ENCODE results near the gene WSB1. TPM values are rescaled to one million over a fixed set of nuclear protein-coding genes. Genes with fewer than 3 reads are reported as not detected.

WSB1 gene
- total RNA-seq, 3 donors from 2014 or later, result 65.9 to 76.9 (median 73.2) TPM

DNA sequence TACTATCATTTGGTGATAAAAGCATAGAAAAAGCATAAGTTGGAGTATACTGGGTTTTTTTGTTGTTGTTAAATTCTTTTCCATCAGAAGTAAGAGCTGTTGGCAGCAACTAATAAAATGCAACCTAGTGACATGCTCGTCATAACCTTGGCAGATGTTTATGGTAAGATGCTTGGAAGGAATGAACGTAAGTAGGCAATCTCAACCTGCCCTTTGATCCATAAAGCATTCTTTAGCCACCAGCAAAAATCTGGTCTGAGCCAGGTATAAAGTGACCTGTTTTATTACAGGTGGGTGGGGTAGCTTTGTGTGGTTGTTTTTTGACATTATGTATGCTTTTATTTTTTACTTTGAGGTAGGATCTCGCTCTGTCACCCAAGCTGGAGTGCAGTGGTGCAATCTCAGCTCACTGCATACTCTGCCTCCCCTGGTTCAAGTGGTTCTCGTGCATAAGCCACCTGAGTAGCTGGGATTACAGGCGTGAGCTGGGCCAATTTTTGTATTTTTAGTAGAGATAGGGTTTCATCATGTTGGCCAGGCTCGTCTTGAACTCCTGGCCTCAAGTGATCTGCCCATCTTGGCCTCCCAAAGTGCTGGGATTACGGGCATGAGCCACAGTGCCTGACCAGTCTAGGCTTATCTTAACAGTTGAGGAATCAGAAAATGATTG lies 22.0 kb downstream of the WSB1 start:
- ATAC-seq (no peak), DNase-seq (no peak)
- Mint-ChIP-seq H3K36me3 (ENCODE audit: insufficient read depth) (peaks cover 35% of the 10 kb centered on the region), H3K27me3 (ENCODE audit: low read depth) (no peaks in the 10 kb centered on the region), H3K4me3 (no peak overlapping the region), H3K9me3 (no peaks in the 10 kb centered on the region), H3K4me1 (ENCODE audit: low read depth) (no peaks in the 10 kb centered on the region)

- no peaks in the 10 kb centered on the region for H3K4me1 Mint-ChIP-seq (ENCODE audit: low read depth)
- H3K27me3 Mint-ChIP-seq (ENCODE audit: low read depth), result no peaks in the 10 kb centered on the region
- ATAC-seq (no peak), DNase-seq (no peak)
- no peak overlapping the region for H3K4me3 Mint-ChIP-seq
- peaks cover 21% of the 10 kb centered on the region for H3K36me3 Mint-ChIP-seq (ENCODE audit: insufficient read depth)
- H3K9me3 Mint-ChIP-seq, result no peaks in the 10 kb centered on the region
Measured at GRCh38 chr17:27318228-27318627, 24.3 kb downstream of the WSB1 start.

- DNase-seq (no peak), ATAC-seq (no peak)
- Mint-ChIP-seq H3K9me3 (no peaks in the 10 kb centered on the region), H3K4me1 (ENCODE audit: low read depth) (no peaks in the 10 kb centered on the region), H3K36me3 (ENCODE audit: insufficient read depth) (peaks cover 19% of the 10 kb centered on the region), H3K4me3 (no peak overlapping the region), H3K27me3 (ENCODE audit: low read depth) (no peaks in the 10 kb centered on the region)
Measured at GRCh38 chr17:27318633-27319032, 24.7 kb downstream of the WSB1 start.

GRCh38 chr17:27319541-27320221 lies 25.8 kb downstream of the WSB1 start:
- DNase-seq, result no peak
- H3K4me3 Mint-ChIP-seq, result no peak overlapping the region
- no peaks in the 10 kb centered on the region for H3K27me3 Mint-ChIP-seq (ENCODE audit: low read depth)
- no peaks in the 10 kb centered on the region for H3K4me1 Mint-ChIP-seq (ENCODE audit: low read depth)
- H3K9me3 Mint-ChIP-seq, result no peaks in the 10 kb centered on the region
- ATAC-seq, result no peak
- H3K36me3 Mint-ChIP-seq (ENCODE audit: insufficient read depth), result peaks cover 16% of the 10 kb centered on the region

GRCh38 chr17:27320222-27320560 lies 26.3 kb downstream of the WSB1 start:
- ATAC-seq (no peak), DNase-seq (no peak)
- Mint-ChIP-seq H3K4me3 (no peak overlapping the region), H3K4me1 (ENCODE audit: low read depth) (no peaks in the 10 kb centered on the region), H3K27me3 (ENCODE audit: low read depth) (no peaks in the 10 kb centered on the region), H3K9me3 (no peaks in the 10 kb centered on the region), H3K36me3 (ENCODE audit: insufficient read depth) (peaks cover 11% of the 10 kb centered on the region)

- ATAC-seq, result no peak
- no peak for DNase-seq
- Mint-ChIP-seq H3K9me3 (no peaks in the 10 kb centered on the region), H3K4me3 (no peak overlapping the region), H3K36me3 (ENCODE audit: insufficient read depth) (peaks cover 5% of the 10 kb centered on the region), H3K4me1 (ENCODE audit: low read depth) (no peaks in the 10 kb centered on the region), H3K27me3 (ENCODE audit: low read depth) (no peaks in the 10 kb centered on the region)
Measured at GRCh38 chr17:27321372-27321771, 27.5 kb downstream of the WSB1 start.

DNA sequence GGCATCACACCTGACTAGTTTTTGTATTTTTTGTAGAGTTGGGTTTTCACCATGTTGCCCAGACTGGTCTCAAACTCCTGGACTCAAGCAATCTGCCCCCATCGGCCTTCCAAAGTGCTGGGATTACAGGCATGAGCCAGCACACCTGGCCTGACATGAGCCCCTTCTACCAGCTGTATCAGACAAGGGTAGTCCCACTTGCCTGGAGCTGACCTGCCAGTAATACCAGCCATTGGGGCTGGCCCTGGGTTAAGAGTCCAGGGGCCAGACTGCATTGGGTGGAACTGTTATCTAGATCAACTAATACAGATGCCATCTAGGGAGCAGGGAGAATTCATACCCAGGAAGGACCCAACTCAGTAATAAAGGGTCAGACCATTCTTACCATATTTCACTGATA lies 28.1 kb downstream of the WSB1 start:
- H3K9me3 Mint-ChIP-seq, result no peaks in the 10 kb centered on the region
- no peaks in the 10 kb centered on the region for H3K27me3 Mint-ChIP-seq (ENCODE audit: low read depth)
- no peaks in the 10 kb centered on the region for H3K36me3 Mint-ChIP-seq (ENCODE audit: insufficient read depth)
- no peak overlapping the region for H3K4me3 Mint-ChIP-seq
- ATAC-seq (no peak), DNase-seq (no peak)
- no peaks in the 10 kb centered on the region for H3K4me1 Mint-ChIP-seq (ENCODE audit: low read depth)

GRCh38 chr17:27322690-27323508 lies 29.0 kb downstream of the WSB1 start:
- no peak for ATAC-seq
- H3K9me3 Mint-ChIP-seq, result no peaks in the 10 kb centered on the region
- H3K36me3 Mint-ChIP-seq (ENCODE audit: insufficient read depth), result no peaks in the 10 kb centered on the region
- H3K27me3 Mint-ChIP-seq (ENCODE audit: low read depth), result no peaks in the 10 kb centered on the region
- DNase-seq, result no peak
- no peak overlapping the region for H3K4me3 Mint-ChIP-seq
- H3K4me1 Mint-ChIP-seq (ENCODE audit: low read depth), result no peaks in the 10 kb centered on the region

DNA sequence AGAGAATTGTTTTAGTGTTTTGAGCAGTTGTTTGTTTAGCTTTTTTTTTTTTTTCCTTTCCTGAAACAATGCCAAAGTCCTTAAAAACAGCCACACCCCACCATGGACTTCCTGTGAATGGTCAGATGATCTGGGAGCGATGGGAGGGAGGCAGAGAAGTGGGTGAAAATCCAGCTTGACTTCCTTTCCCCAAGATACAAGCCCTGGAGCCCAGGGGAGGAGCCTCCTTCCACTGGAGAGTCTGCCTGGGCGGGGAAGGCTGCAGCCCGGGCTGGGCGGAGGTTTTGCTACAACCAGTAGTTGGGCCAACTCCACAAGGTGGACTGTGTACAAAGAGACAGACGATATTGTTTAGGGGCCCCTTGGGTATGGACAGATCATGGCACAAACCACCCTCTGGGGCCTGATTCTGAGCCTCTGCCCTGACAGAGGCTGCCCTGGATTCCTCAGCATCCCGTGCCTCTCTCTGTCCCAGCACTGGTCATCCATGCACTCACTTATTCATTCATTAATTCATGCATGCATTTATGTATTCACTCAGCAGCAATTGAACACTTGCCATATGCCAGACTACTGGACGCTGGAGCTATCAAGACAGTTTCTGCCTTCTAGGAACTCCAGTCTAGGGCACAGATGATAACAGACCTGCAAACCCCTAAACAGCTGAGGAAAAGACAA lies 29.8 kb downstream of the WSB1 start:
- H3K4me1 Mint-ChIP-seq (ENCODE audit: low read depth), result no peaks in the 10 kb centered on the region
- H3K36me3 Mint-ChIP-seq (ENCODE audit: insufficient read depth), result no peaks in the 10 kb centered on the region
- no peak for DNase-seq
- H3K9me3 Mint-ChIP-seq, result no peaks in the 10 kb centered on the region
- no peak overlapping the region for H3K4me3 Mint-ChIP-seq
- no peak for ATAC-seq
- no peaks in the 10 kb centered on the region for H3K27me3 Mint-ChIP-seq (ENCODE audit: low read depth)

DNA sequence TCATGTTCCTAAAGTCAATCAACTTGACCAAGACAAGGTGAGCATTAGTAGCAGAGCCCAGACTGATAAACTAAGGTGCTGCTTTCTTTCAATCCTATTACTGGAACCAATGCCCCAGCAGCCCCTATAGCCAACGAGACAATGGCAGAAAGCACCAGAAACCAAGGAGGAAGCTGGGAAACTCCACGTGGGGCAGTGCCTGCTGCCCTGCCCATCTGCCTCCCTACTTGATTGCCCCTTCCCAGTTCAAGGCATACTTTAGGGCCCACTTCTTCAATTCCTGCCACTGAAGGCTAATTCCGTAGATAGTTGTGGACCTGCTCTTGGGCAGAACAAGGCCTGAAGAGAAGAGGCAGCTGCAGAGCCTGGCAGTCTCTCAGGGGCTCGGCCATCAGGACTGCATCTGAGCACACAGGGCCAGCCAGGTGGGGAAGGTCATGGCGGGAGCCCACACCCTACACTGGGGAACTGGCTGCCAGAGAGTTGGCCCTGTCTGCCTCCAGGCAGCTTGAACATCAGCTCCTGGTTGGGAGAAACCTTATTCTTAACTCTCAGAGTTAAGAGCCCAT lies 30.9 kb downstream of the WSB1 start:
- no peaks in the 10 kb centered on the region for H3K9me3 Mint-ChIP-seq
- no peaks in the 10 kb centered on the region for H3K36me3 Mint-ChIP-seq (ENCODE audit: insufficient read depth)
- no peak overlapping the region for H3K4me3 Mint-ChIP-seq
- H3K4me1 Mint-ChIP-seq (ENCODE audit: low read depth), result no peaks in the 10 kb centered on the region
- no peaks in the 10 kb centered on the region for H3K27me3 Mint-ChIP-seq (ENCODE audit: low read depth)
- DNase-seq (no peak), ATAC-seq (no peak)

DNA sequence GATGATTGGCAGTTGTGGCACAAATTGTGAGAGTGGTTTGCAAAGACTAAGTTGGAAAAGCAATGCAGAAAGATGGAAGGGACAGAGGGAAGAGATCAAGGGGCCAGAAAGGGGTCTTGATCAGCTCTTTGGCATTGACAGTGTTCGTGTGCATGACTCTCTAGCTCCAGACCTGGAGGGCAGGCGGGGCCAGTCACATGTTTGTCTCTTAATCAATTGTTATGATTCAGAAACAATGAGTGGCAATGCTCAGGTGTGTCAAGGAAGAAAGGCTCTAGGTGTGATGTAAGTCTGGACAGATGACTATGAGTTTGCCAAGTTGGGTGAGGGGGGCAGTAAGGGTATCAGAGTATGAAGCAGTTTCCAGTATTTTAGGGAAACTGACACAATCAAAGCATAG lies 32.1 kb downstream of the WSB1 start:
- DNase-seq (no peak), ATAC-seq (no peak)
- no peaks in the 10 kb centered on the region for H3K27me3 Mint-ChIP-seq (ENCODE audit: low read depth)
- H3K36me3 Mint-ChIP-seq (ENCODE audit: insufficient read depth), result no peaks in the 10 kb centered on the region
- peaks cover 3% of the 10 kb centered on the region for H3K4me1 Mint-ChIP-seq (ENCODE audit: low read depth)
- no peak overlapping the region for H3K4me3 Mint-ChIP-seq
- no peaks in the 10 kb centered on the region for H3K9me3 Mint-ChIP-seq

- no peak for ATAC-seq
- Mint-ChIP-seq H3K36me3 (ENCODE audit: insufficient read depth) (no peaks in the 10 kb centered on the region), H3K9me3 (no peaks in the 10 kb centered on the region), H3K27me3 (ENCODE audit: low read depth) (no peaks in the 10 kb centered on the region), H3K4me3 (no peak overlapping the region), H3K4me1 (ENCODE audit: low read depth) (peaks cover 4% of the 10 kb centered on the region)
- DNase-seq, result no peak
Measured at GRCh38 chr17:27326585-27326984, 32.7 kb downstream of the WSB1 start.

- Mint-ChIP-seq H3K4me1 (ENCODE audit: low read depth) (peaks cover 8% of the 10 kb centered on the region), H3K9me3 (no peaks in the 10 kb centered on the region), H3K4me3 (no peak overlapping the region)
Measured at GRCh38 chr17:27327397-27327796, 33.5 kb downstream of the WSB1 start.

GRCh38 chr17:27327871-27328270 lies 34.0 kb downstream of the WSB1 start:
- no peaks in the 10 kb centered on the region for H3K9me3 Mint-ChIP-seq
- peaks cover 11% of the 10 kb centered on the region for H3K4me1 Mint-ChIP-seq (ENCODE audit: low read depth)
- H3K4me3 Mint-ChIP-seq, result no peak overlapping the region
- no peaks in the 10 kb centered on the region for H3K27me3 Mint-ChIP-seq (ENCODE audit: low read depth)
- DNase-seq, result no peak
- H3K36me3 Mint-ChIP-seq (ENCODE audit: insufficient read depth), result no peaks in the 10 kb centered on the region
- no peak for ATAC-seq

More at GRCh38 chr17:27327397-27327796, 33.5 kb downstream of the WSB1 start:
- no peak for ATAC-seq
- no peak for DNase-seq
- Mint-ChIP-seq H3K36me3 (ENCODE audit: insufficient read depth) (no peaks in the 10 kb centered on the region), H3K27me3 (ENCODE audit: low read depth) (no peaks in the 10 kb centered on the region)
